Hepatocyte (in vitro differentiated cells): ENCODE results near the gene SIRPG. TPM values are rescaled to one million over a fixed set of nuclear protein-coding genes. Genes with fewer than 3 reads are reported as not detected.

Experiments used
- DNase-seq: peaks from one replicate; pipeline ENCODE4 v3.0.0-alpha.2; 2016; ENCODE audit warnings: low spot score
- H2AFZ ChIP-seq: fragments of 200-600 bp; sonication (generic); 2 replicates; pipeline ENCODE4 v1.6.0; 2016; ENCODE audit warnings: antibody characterized with exemption, mild to moderate bottlenecking
- H3K27ac ChIP-seq: fragments of 200-600 bp; sonication (generic); 2 replicates; pipeline ENCODE4 v1.5.1; 2016; ENCODE audit warnings: mild to moderate bottlenecking
- H3K27me3 ChIP-seq: fragments of 200-600 bp; sonication (generic); 2 replicates; pipeline ENCODE4 v1.6.1; 2016
- H3K36me3 ChIP-seq: fragments of 200-600 bp; sonication (generic); replicated peaks from 2 replicates; pipeline ENCODE4 v1.5.1; 2016; ENCODE audit warnings: low read depth; ENCODE audit not compliant: insufficient read depth
- H3K4me1 ChIP-seq: fragments of 200-600 bp; sonication (generic); 2 replicates; pipeline ENCODE4 v1.5.1; 2016; ENCODE audit warnings: mild to moderate bottlenecking, moderate library complexity; ENCODE audit not compliant: insufficient read depth
- H3K4me2 ChIP-seq: fragments of 200-600 bp; sonication (generic); 2 replicates; pipeline ENCODE4 v1.6.0; 2016
- H3K4me3 ChIP-seq: fragments of 200-600 bp; sonication (generic); 2 replicates; pipeline ENCODE4 v1.5.1; 2016; ENCODE audit warnings: mild to moderate bottlenecking
- H3K79me2 ChIP-seq: fragments of 200-600 bp; sonication (generic); 2 replicates; pipeline ENCODE4 v1.6.0; 2017; ENCODE audit warnings: mild to moderate bottlenecking
- H3K9me2 ChIP-seq: fragments of 200-600 bp; sonication (generic); replicated peaks from 2 replicates; pipeline ENCODE4 v1.6.0; 2017; ENCODE audit warnings: mild to moderate bottlenecking; ENCODE audit not compliant: insufficient read depth
- H3K9me3 ChIP-seq: fragments of 200-600 bp; sonication (generic); 2 replicates; pipeline ENCODE4 v1.5.1; 2016; ENCODE audit warnings: low read depth, mild to moderate bottlenecking
- H4K20me1 ChIP-seq: fragments of 200-600 bp; sonication (generic); 2 replicates; pipeline ENCODE4 v1.6.0; 2016; ENCODE audit warnings: mild to moderate bottlenecking; ENCODE audit not compliant: insufficient read depth, poor library complexity, severe bottlenecking
- EZH2 ChIP-seq: fragments of 200-600 bp; sonication (generic); IDR thresholded peaks from 2 replicates; pipeline ENCODE4 v1.6.1; 2016; ENCODE audit warnings: antibody characterized with exemption, mild to moderate bottlenecking, borderline replicate concordance
- EZH2phosphoT487 ChIP-seq: fragments of 200-600 bp; sonication (generic); IDR thresholded peaks from one replicate; pipeline ENCODE4 v1.6.1; 2018; ENCODE audit warnings: antibody characterized with exemption, mild to moderate bottlenecking, low read depth, moderate library complexity; ENCODE audit not compliant: unreplicated experiment, severe bottlenecking
- WGBS: methylation state at CpG from one replicate; pipeline ENCODE4 v1.1.6; 2016; ENCODE audit warnings: low lambda C conversion rate; ENCODE audit errors: missing lambda C conversion rate; 5-methylcytosine and 5-hydroxymethylcytosine counted together
- polyA plus RNA-seq: library from polyadenylated mRNA; unstranded; fragments of >200 nt; fragmentation: Nextera tagmentation; extraction: Ambion mirVana; gene quantifications from 2 replicates; pipeline ENCODE4 v1.2.1, GENCODE V29; 2016
- total RNA-seq: library from RNA; depleted of rRNA; stranded (reverse); fragments of >200 nt; gene quantifications from 2 replicates; pipeline ENCODE4 v1.2.3, GENCODE V29; 2014
- TF ChIP-seq, protein P1 (sequence below): fragments of 200-600 bp; sonication (generic); IDR thresholded peaks from 2 replicates; pipeline ENCODE4 v1.5.1; 2016; ENCODE audit warnings: antibody characterized with exemption, mild to moderate bottlenecking; ENCODE audit not compliant: poor library complexity

The SIRPG gene
- total and polyA plus RNA-seq, 2 experiments from 2014 or later, result not detected

DNA sequence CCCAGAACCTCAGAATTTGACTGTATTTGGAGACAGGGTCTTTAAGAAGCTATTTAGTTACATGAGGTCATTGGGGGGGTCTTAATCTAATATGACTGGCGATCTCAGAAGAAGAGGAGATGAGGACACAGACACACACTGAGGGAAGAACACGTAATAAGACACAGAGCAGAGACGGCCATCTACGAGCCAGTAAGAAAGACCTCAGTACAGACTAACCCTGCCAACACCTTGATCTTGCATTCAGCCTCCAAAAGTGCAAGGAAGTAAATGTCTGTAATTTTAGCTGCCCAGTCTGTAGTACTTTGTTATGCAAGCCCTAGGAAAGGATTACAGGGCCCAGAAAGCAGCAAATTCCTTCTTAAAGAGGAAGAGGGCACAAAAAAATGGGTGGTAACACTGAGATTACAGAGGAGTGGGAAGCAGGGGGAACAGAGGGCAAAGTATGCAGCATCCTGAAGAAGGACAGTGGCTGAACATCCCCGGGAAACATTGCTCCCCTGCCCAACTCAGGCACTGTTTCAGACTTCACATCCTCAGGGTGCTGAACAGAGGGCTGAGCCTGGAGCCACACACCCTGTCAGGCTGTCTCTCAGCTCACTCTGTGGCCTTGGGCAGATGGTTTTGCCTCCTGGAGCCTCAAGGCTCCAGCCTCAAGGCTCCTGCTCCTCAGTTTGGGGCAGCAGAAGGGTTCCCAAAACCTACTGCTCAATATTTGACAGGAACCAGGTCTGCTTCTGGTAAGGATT, 27.9 kb upstream of the SIRPG start:
- no peak overlapping the region for H3K4me2 ChIP-seq
- no peak overlapping the region for H3K27ac ChIP-seq
- no peak overlapping the region for H2AFZ ChIP-seq
- 83% methylated on average over 5 of the region's 5 CpGs for WGBS
- no peak overlapping the region for H3K4me3 ChIP-seq
- H3K27me3 ChIP-seq, result peaks cover 7% of the 10 kb centered on the region
- DNase-seq, result no peak
- H3K9me3 ChIP-seq, result no peaks in the 10 kb centered on the region
- no peaks in the 10 kb centered on the region for H3K36me3 ChIP-seq
- no peak for TF ChIP-seq EZH2
- no peak for TF ChIP-seq EZH2phosphoT487
- TF ChIP-seq, protein P1, sequence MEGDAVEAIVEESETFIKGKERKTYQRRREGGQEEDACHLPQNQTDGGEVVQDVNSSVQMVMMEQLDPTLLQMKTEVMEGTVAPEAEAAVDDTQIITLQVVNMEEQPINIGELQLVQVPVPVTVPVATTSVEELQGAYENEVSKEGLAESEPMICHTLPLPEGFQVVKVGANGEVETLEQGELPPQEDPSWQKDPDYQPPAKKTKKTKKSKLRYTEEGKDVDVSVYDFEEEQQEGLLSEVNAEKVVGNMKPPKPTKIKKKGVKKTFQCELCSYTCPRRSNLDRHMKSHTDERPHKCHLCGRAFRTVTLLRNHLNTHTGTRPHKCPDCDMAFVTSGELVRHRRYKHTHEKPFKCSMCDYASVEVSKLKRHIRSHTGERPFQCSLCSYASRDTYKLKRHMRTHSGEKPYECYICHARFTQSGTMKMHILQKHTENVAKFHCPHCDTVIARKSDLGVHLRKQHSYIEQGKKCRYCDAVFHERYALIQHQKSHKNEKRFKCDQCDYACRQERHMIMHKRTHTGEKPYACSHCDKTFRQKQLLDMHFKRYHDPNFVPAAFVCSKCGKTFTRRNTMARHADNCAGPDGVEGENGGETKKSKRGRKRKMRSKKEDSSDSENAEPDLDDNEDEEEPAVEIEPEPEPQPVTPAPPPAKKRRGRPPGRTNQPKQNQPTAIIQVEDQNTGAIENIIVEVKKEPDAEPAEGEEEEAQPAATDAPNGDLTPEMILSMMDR, result no peak
- H3K9me2 ChIP-seq, result no peaks in the 10 kb centered on the region
- no peaks in the 10 kb centered on the region for H3K4me1 ChIP-seq
- no peaks in the 10 kb centered on the region for H3K79me2 ChIP-seq
- no peaks in the 10 kb centered on the region for H4K20me1 ChIP-seq

DNA sequence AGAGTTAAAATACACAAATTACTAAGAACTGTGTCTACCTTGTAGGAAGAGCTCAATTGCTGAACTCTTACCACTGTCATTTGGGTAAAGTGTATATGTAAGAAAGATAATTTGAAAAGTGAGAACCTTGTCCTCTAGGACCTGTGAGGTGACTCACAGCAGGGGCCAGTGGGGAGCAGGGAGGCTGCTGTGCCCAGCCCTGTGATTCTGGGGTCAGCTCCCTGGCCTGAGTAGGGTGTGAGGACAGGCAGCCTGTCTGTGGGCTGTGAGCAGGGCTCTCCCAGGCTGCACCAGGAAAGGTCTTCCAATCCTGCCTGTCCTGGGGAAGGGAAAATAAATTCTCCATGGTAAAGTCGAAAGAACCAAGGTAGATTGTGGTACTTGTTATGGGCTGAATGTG, 27.3 kb upstream of the SIRPG start:
- Histone ChIP-seq H3K4me2 (no peak overlapping the region), H3K27ac (no peak overlapping the region), H3K4me3 (no peak overlapping the region), H2AFZ (no peak overlapping the region), H3K36me3 (no peaks in the 10 kb centered on the region), H3K9me3 (no peaks in the 10 kb centered on the region), H3K79me2 (no peaks in the 10 kb centered on the region), H4K20me1 (no peaks in the 10 kb centered on the region), H3K27me3 (peaks cover 7% of the 10 kb centered on the region), H3K9me2 (no peaks in the 10 kb centered on the region), H3K4me1 (no peaks in the 10 kb centered on the region)
- no peak for DNase-seq
- 90% methylated on average over 1 of the region's 1 CpG for WGBS
- TF ChIP-seq EZH2phosphoT487 (no peak), EZH2 (no peak)
- TF ChIP-seq, protein P1, result no peak

DNA sequence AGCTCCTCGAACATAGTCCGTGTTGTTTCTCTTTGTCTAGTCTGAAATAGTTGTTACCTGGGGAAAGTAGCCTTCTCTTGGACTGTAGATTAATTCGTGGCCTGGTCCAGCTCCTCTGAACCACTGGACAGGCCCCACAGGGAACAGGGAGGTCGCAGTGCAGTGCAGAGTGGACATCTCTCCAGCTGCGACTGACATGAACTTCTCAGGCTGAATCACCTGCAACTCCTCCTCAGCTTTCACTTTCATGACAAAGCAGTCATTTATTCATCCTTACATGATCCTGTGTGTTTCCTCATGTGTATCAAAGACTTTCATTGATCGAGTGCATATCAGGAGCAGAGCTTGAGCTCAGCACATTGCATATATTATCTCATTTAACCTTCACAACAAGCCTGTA, 19.1 kb upstream of the SIRPG start:
- Histone ChIP-seq H3K4me3 (no peak overlapping the region), H3K27me3 (peaks cover 21% of the 10 kb centered on the region), H3K4me2 (no peak overlapping the region), H3K79me2 (no peaks in the 10 kb centered on the region), H3K4me1 (no peaks in the 10 kb centered on the region), H4K20me1 (no peaks in the 10 kb centered on the region), H2AFZ (no peak overlapping the region), H3K9me3 (no peaks in the 10 kb centered on the region), H3K27ac (no peak overlapping the region), H3K36me3 (no peaks in the 10 kb centered on the region), H3K9me2 (no peaks in the 10 kb centered on the region)
- TF ChIP-seq, protein P1, result no peak
- TF ChIP-seq EZH2phosphoT487 (no peak), EZH2 (no peak)
- 87% methylated on average over 6 of the region's 6 CpGs for WGBS
- DNase-seq, result no peak
